SK-N-SH (cell line): ENCODE results near the gene HEBP2. TPM values are rescaled to one million over a fixed set of nuclear protein-coding genes. Genes with fewer than 3 reads are reported as not detected.

Experiments used
- CTCF ChIA-PET: fragments of 300-600, 350-600 bp; formaldehyde crosslinking; extraction: SDS; loops from one replicate; lab custom pipeline; 2021; lab: Yijun Ruan, JAX
- POLR2A ChIA-PET: fragments of 350-600 bp; sonication (Branson Sonifier 250); formaldehyde crosslinking; extraction: SDS; loops from one replicate; lab custom pipeline; 2020; ENCODE audit warnings: antibody characterized with exemption, inconsistent platforms; lab: Yijun Ruan, JAX
- DNase-seq: peaks from one replicate; pipeline ENCODE4 v3.0.0; 2012
- H2AFZ ChIP-seq: fragments of 200-600 bp; sonication (generic); 2 replicates; pipeline ENCODE4 v1.8.1; 2016; ENCODE audit warnings: antibody characterized with exemption, mild to moderate bottlenecking, low read depth
- H3F3A ChIP-seq: fragments of 200-600 bp; sonication (generic); replicated peaks from 2 replicates; pipeline ENCODE3; 2016; ENCODE audit warnings: antibody characterized with exemption, mild to moderate bottlenecking; ENCODE audit not compliant: insufficient read depth
- H3K27ac ChIP-seq, 2 experiments: fragments of 200-500 bp in 1 of 2; fragments of 200-600 bp in 1 of 2; sonication (Bioruptor generic) in 1 of 2; sonication (generic), shearing (Covaris generic) in 1 of 2; 2 replicates each; pipeline versions ENCODE4 v1.5.1 to v1.6.1; 2014 to 2016; ENCODE audit warnings: low read depth in 2 of 2, inconsistent platforms in 1 of 2, low read length in 1 of 2, mild to moderate bottlenecking in 1 of 2, mixed read lengths in 1 of 2
- H3K27me3 ChIP-seq: fragments of 200-600 bp; sonication (generic), shearing (Covaris generic); 2 replicates; pipeline ENCODE4 v1.6.1; 2016; ENCODE audit warnings: mixed run types; ENCODE audit not compliant: insufficient read depth
- H3K36me3 ChIP-seq, 2 experiments: fragments of 200-500 bp in 1 of 2; fragments of 200-600 bp in 1 of 2; sonication (Bioruptor generic) in 1 of 2; sonication (generic) in 1 of 2; replicated peaks in 1 of 2; 2 replicates each; pipeline versions ENCODE3 to v1.5.1; 2014 to 2016; ENCODE audit warnings: low read length in 1 of 2, mild to moderate bottlenecking in 1 of 2; ENCODE audit not compliant: insufficient read depth in 2 of 2, control insufficient read depth in 1 of 2
- H3K4me1 ChIP-seq, 2 experiments: fragments of 200-500 bp in 1 of 2; fragments of 200-600 bp in 1 of 2; sonication (Bioruptor generic) in 1 of 2; sonication (generic), shearing (Covaris generic) in 1 of 2; 2 replicates each; pipeline versions ENCODE4 v1.5.1 to v1.6.1; 2014 to 2016; ENCODE audit warnings: low read depth in 1 of 2, low read length in 1 of 2, mixed run types in 1 of 2; ENCODE audit not compliant: insufficient read depth in 2 of 2, control insufficient read depth in 1 of 2
- H3K4me2 ChIP-seq: fragments of 200-600 bp; sonication (generic), shearing (Covaris generic); 2 replicates; pipeline ENCODE4 v1.6.1; 2017; ENCODE audit warnings: mixed run types
- H3K4me3 ChIP-seq, 2 experiments: fragments of 200-500 bp in 1 of 2; fragments of 200-600 bp in 1 of 2; sonication (Bioruptor generic) in 1 of 2; sonication (generic), shearing (Covaris generic) in 1 of 2; 2 replicates each; pipeline versions ENCODE4 v1.5.1 to v1.8.1; 2014 to 2016; ENCODE audit warnings: low read depth in 2 of 2, inconsistent platforms in 1 of 2, low read length in 1 of 2, mild to moderate bottlenecking in 1 of 2, mixed read lengths in 1 of 2, moderate library complexity in 1 of 2
- H3K79me2 ChIP-seq: fragments of 200-600 bp; sonication (generic); 2 replicates; pipeline ENCODE4 v1.8.1; 2017; ENCODE audit warnings: mild to moderate bottlenecking; ENCODE audit not compliant: insufficient read depth
- H3K9ac ChIP-seq: fragments of 200-600 bp; sonication (generic); 2 replicates; pipeline ENCODE4 v1.6.1; 2017; ENCODE audit warnings: mixed run types
- H3K9me2 ChIP-seq: fragments of 200-600 bp; sonication (generic); 2 replicates; pipeline ENCODE4 v1.6.1; 2017; ENCODE audit warnings: mixed run types
- H3K9me3 ChIP-seq: fragments of 200-600 bp; sonication (generic); 2 replicates; pipeline ENCODE4 v1.6.1; 2017; ENCODE audit warnings: mixed run types, mild to moderate bottlenecking, moderate library complexity
- H4K20me1 ChIP-seq: fragments of 200-600 bp; sonication (generic); 2 replicates; pipeline ENCODE4 v1.6.1; 2017; ENCODE audit warnings: mild to moderate bottlenecking, mixed run types; ENCODE audit not compliant: insufficient read depth
- CHD2 ChIP-seq: fragments of 150-350 bp; IDR thresholded peaks from 2 replicates; pipeline ENCODE4 v1.6.1; 2018; ENCODE audit warnings: low read length; ENCODE audit not compliant: partially characterized antibody
- ELF1 ChIP-seq: IDR thresholded peaks from 2 replicates; pipeline ENCODE4 v1.4.0; 2012
- EP300 ChIP-seq, 2 experiments: IDR thresholded peaks; 2 replicates each; pipeline versions ENCODE4 v1.4.0 to v1.6.1; 2012; ENCODE audit warnings: borderline replicate concordance in 1 of 2, low read depth in 1 of 2, low read length in 1 of 2
- FOSL2 ChIP-seq: IDR thresholded peaks from 2 replicates; pipeline ENCODE4 v1.4.0; 2012; ENCODE audit warnings: low read depth, mild to moderate bottlenecking, moderate library complexity, borderline replicate concordance
- FOXJ3 ChIP-seq: sonication (generic); formaldehyde crosslinking; IDR thresholded peaks from 2 replicates; pipeline ENCODE4 v1.5.1; 2020; ENCODE audit warnings: mild to moderate bottlenecking, missing genetic modification reagents
- FOXM1 ChIP-seq: IDR thresholded peaks from 2 replicates; pipeline ENCODE4 v1.4.0; 2012; ENCODE audit warnings: low read depth, mild to moderate bottlenecking
- GATA2 ChIP-seq: sonication (generic); formaldehyde crosslinking; IDR thresholded peaks from 2 replicates; pipeline ENCODE4 v1.5.0; 2020; ENCODE audit warnings: mild to moderate bottlenecking, missing genetic modification reagents
- IRF3 ChIP-seq: fragments of 150-350 bp; IDR thresholded peaks from 2 replicates; pipeline ENCODE4 v1.6.1; 2016; ENCODE audit warnings: mild to moderate bottlenecking, low read depth, low read length
- JUND ChIP-seq: IDR thresholded peaks from 2 replicates; pipeline ENCODE4 v1.4.0; 2012
- MEF2A ChIP-seq: IDR thresholded peaks from 2 replicates; pipeline ENCODE4 v1.4.0; 2012; ENCODE audit warnings: low read depth, borderline replicate concordance
- NFIC ChIP-seq: IDR thresholded peaks from 2 replicates; pipeline ENCODE4 v1.4.0; 2012; ENCODE audit warnings: borderline replicate concordance
- PBX3 ChIP-seq: IDR thresholded peaks from 2 replicates; pipeline ENCODE4; 2012
- POLR2AphosphoS5 ChIP-seq: IDR thresholded peaks from 2 replicates; pipeline ENCODE4 v1.6.1; 2012; ENCODE audit warnings: low read depth, low read length
- REST ChIP-seq: IDR thresholded peaks from 2 replicates; pipeline ENCODE4 v1.6.1; 2012; ENCODE audit warnings: mild to moderate bottlenecking, low read depth, low read length, moderate library complexity
- SMC3 ChIP-seq: IDR thresholded peaks from 2 replicates; pipeline ENCODE4 v1.6.1; 2012; ENCODE audit warnings: low read depth, low read length, improper control_type of control experiment
- TCF12 ChIP-seq: IDR thresholded peaks from 2 replicates; pipeline ENCODE4 v1.4.0; 2012
- TEAD4 ChIP-seq: IDR thresholded peaks from 2 replicates; pipeline ENCODE4 v1.4.0; 2012; ENCODE audit warnings: mild to moderate bottlenecking, borderline replicate concordance; ENCODE audit not compliant: insufficient read depth
- USF1 ChIP-seq: IDR thresholded peaks from 2 replicates; pipeline ENCODE4 v1.4.0; 2012; ENCODE audit warnings: low read depth, borderline replicate concordance
- USF2 ChIP-seq: fragments of 150-350 bp; IDR thresholded peaks from 2 replicates; pipeline ENCODE4 v1.6.1; 2017; ENCODE audit warnings: antibody characterized with exemption, low read length, low read depth, borderline replicate concordance
- YY1 ChIP-seq: IDR thresholded peaks from 2 replicates; pipeline ENCODE4 v1.4.0; 2012; ENCODE audit warnings: low read depth, mild to moderate bottlenecking
- WGBS: methylation state at CpG from one replicate; pipeline ENCODE4 v1.1.6; 2017; ENCODE audit warnings: low lambda C conversion rate; 5-methylcytosine and 5-hydroxymethylcytosine counted together
- polyA plus RNA-seq, 3 experiments: library from polyadenylated mRNA; depleted of rRNA; stranded (reverse); fragments of >200 nt; gene quantifications; 2 replicates each; pipeline ENCODE4 v1.2.3, GENCODE V29; 2012

HEBP2 gene
- polyA plus RNA-seq, 1 of the 3 experiments (the other 2 are of a cell fraction): 7.6 TPM

- Histone ChIP-seq H3K36me3 (no peaks in the 10 kb centered on the region), H3K27me3 (no peaks in the 10 kb centered on the region), H3K4me1 (peaks cover 0 to 3% of the 10 kb centered on the region in 2 experiments; a peak in 1 of 4 replicates), H3K27ac (no peak overlapping the region), H4K20me1 (no peaks in the 10 kb centered on the region), H3K9me3 (no peaks in the 10 kb centered on the region), H2AFZ (no peak overlapping the region), H3K4me3 (no peak overlapping the region), H3K79me2 (no peaks in the 10 kb centered on the region), H3K4me2 (no peak overlapping the region), H3K9me2 (no peaks in the 10 kb centered on the region), H3F3A (no peaks in the 10 kb centered on the region), H3K9ac (no peak overlapping the region)
- ChIA-PET POLR2A (no interaction called here), CTCF (no interaction called here)
- no peak for DNase-seq
- no peak for TF ChIP-seq IRF3
- TF ChIP-seq FOXM1: no peak
- TF ChIP-seq USF1: no peak
- TF ChIP-seq JUND: no peak
- TF ChIP-seq USF2: no peak
- no peak for TF ChIP-seq FOXJ3 (CRISPR knock-in tag)
- no peak for TF ChIP-seq TCF12
- no peak for TF ChIP-seq SMC3
- no peak for TF ChIP-seq EP300 (IDR thresholded peaks at IDR 0.05; ENCODE audit: borderline replicate concordance in 1 of 2, low read depth in 1 of 2, low read length in 1 of 2)
Measured at GRCh38 chr6:138377042-138377441, 27.0 kb upstream of the HEBP2 start.

GRCh38 chr6:138377844-138378243 lies 26.2 kb upstream of the HEBP2 start, which contains the start of gene SMIM28:
TSS of gene SMIM28 (plus strand) at chr6:138377905. CDS start at chr6:138378073, 168 bp downstream.
- Histone ChIP-seq H2AFZ (no peak within 1 kb of the TSS), H3K27ac (no peak within 1 kb of the TSS; a peak in 1 of 4 replicates), H3F3A (no peaks in the 10 kb centered on the region), H3K4me2 (no peak within 1 kb of the TSS), H3K36me3 (no peaks in the 10 kb centered on the region), H3K27me3 (no peaks in the 10 kb centered on the region), H4K20me1 (no peaks in the 10 kb centered on the region), H3K79me2 (no peaks in the 10 kb centered on the region), H3K4me1 (peaks cover 0 to 3% of the 10 kb centered on the region in 2 experiments; a peak in 1 of 4 replicates), H3K9ac (no peak within 1 kb of the TSS), H3K9me3 (no peaks in the 10 kb centered on the region)
- WGBS: 48% methylated on average over 4 of the region's 6 CpGs
- POLR2A ChIA-PET: no interaction called here
- TF ChIP-seq FOSL2 (no peak), USF1 (no peak), POLR2AphosphoS5 (no peak), PBX3 (no peak), REST (no peak), MEF2A (no peak), EP300 (IDR thresholded peaks at IDR 0.05; ENCODE audit: borderline replicate concordance in 1 of 2, low read depth in 1 of 2, low read length in 1 of 2) (no peak), USF2 (no peak), JUND (no peak), NFIC (no peak), YY1 (no peak), TEAD4 (no peak), ELF1 (no peak), CHD2 (no peak), GATA2 (CRISPR knock-in tag) (no peak)
- TF ChIP-seq, all 33 proteins: peak for 0
- CTCF ChIA-PET: no interaction called here
- Histone ChIP-seq H3K9me2 (no peaks in the 10 kb centered on the region), H3K4me3 (no peak within 1 kb of the TSS)
- no peak for DNase-seq
